ENCODE measurements around the gene SRSF7. TPM values are rescaled to one million over a fixed set of nuclear protein-coding genes. Genes with fewer than 3 reads are reported as not detected.
"Not testable (repeated sequence)": the region's sequence is repeated elsewhere in the genome, so short reads cannot be mapped to it uniquely, and the experiment has no call there.

The SRSF7 gene
- polyA plus RNA-seq, result 100 to 1,000 TPM; 102 to 136 TPM

DNA sequence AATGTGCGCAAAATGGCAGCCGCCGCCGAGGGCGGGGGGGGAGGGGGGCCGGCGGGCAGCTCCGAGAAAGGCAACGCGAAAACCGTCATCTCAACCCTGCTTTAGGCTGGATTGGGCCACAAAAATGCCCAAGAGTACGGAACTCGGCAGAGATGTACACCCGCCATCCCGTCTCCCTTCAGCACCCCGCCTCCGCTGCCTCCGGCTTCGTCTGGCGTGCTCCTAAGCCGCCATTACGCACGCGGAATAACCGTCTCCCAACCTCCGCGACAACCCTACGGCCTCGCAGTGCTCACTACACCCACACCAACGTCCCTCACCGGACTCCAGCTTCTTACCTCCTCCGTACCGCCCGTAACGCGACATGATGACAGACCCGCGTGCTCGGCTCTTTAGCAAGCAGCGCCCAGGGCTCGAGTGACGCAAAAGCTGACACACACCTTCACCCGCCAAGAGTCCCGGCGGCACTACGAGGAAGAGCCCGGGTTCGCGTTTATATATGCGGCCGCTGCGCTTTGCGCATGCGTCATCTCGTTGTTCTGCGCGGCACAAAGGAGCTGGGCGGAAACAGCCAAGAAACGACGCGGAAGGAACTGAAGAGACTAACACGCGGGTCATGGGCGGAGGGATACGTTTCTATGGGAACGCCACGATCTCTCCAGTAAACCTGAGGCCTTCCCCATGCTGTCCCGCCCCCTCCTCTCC, at the start of gene SRSF7:
Gene SRSF7 (minus strand): TSS at position 471 of the 705 bp plus-strand sequence. CDS start 105 bp downstream, at position 366.
- H3K4me1 ChIP-seq (ENCODE audit: control insufficient read depth in 2 of 2, insufficient read depth in 2 of 2, low read length in 1 of 2), result peaks cover 0 to 2% of the 10 kb centered on the region in 2 donors
- no peaks in the 10 kb centered on the region for H3K27me3 ChIP-seq (ENCODE audit: control insufficient read depth in 1 of 2, insufficient read depth in 2 of 2, low read length in 2 of 2)
- no peaks in the 10 kb centered on the region for H3K9me3 ChIP-seq (ENCODE audit: control insufficient read depth in 2 of 2, insufficient read depth in 1 of 2, low read depth in 1 of 2, low read length in 1 of 2)
- peak within 1 kb of the TSS; percentile 97 to 98 for H3K4me3 ChIP-seq (ENCODE audit: low read depth in 1 of 2, low read length in 2 of 2)
- peaks cover 0 to 4% of the 10 kb centered on the region in 2 donors for H3K36me3 ChIP-seq (ENCODE audit: control insufficient read depth in 2 of 2, insufficient read depth in 2 of 2, low read length in 1 of 2)
- 0% methylated on average over 66 to 68 of the region's 68 CpGs for WGBS, 2 donors
- peak within 1 kb of the TSS; percentile 96 to 98 for H3K27ac ChIP-seq (ENCODE audit: low read depth in 2 of 2, low read length in 1 of 2)

DNA sequence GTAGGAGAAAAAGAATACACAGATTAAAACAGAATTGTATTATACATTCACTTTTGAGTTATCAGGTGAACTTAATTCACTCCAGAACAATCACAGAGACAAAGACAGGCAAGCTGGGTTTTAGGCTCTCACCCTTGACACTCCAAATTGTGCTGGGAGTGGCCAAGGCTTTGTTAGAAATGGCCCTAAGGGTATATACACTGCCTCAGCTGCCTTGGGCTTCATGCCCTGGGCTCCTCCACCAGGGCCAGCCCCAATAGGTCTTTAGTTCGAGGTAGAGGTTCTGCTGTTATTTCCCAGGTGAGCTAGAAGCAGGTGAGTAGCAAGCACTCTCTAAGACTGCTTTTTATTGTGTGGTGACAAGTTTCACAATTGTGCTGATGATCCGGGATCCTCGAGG, 46.8 kb upstream of the SRSF7 start:
- H3K36me3 ChIP-seq (ENCODE audit: control insufficient read depth in 2 of 2, insufficient read depth in 2 of 2, low read length in 1 of 2), result no peaks in the 10 kb centered on the region
- WGBS, 2 donors, result 83 to 84% methylated on average over 3 of the region's 3 CpGs
- no peaks in the 10 kb centered on the region for H3K4me1 ChIP-seq (ENCODE audit: control insufficient read depth in 2 of 2, insufficient read depth in 2 of 2, low read length in 1 of 2)
- no peak overlapping the region for H3K27ac ChIP-seq (ENCODE audit: low read depth in 2 of 2, low read length in 1 of 2)
- H3K9me3 ChIP-seq (ENCODE audit: control insufficient read depth in 2 of 2, insufficient read depth in 1 of 2, low read depth in 1 of 2, low read length in 1 of 2), result no peaks in the 10 kb centered on the region
- no peak overlapping the region for H3K4me3 ChIP-seq (ENCODE audit: low read depth in 1 of 2, low read length in 2 of 2)
- H3K27me3 ChIP-seq (ENCODE audit: control insufficient read depth in 1 of 2, insufficient read depth in 2 of 2, low read length in 2 of 2), result no peaks in the 10 kb centered on the region

GRCh38 chr2:38797250-38797676, 46.1 kb upstream of the SRSF7 start:
- no peaks in the 10 kb centered on the region for H3K9me3 ChIP-seq (ENCODE audit: control insufficient read depth in 2 of 2, insufficient read depth in 1 of 2, low read depth in 1 of 2, low read length in 1 of 2)
- WGBS, 2 donors, result 81 to 83% methylated on average over 10 of the region's 10 CpGs
- H3K27me3 ChIP-seq (ENCODE audit: control insufficient read depth in 1 of 2, insufficient read depth in 2 of 2, low read length in 2 of 2), result no peaks in the 10 kb centered on the region
- no peaks in the 10 kb centered on the region for H3K4me1 ChIP-seq (ENCODE audit: control insufficient read depth in 2 of 2, insufficient read depth in 2 of 2, low read length in 1 of 2)
- no peak overlapping the region for H3K4me3 ChIP-seq (ENCODE audit: low read depth in 1 of 2, low read length in 2 of 2)
- no peaks in the 10 kb centered on the region for H3K36me3 ChIP-seq (ENCODE audit: control insufficient read depth in 2 of 2, insufficient read depth in 2 of 2, low read length in 1 of 2)
- H3K27ac ChIP-seq (ENCODE audit: low read depth in 2 of 2, low read length in 1 of 2), result no peak overlapping the region

GRCh38 chr2:38795016-38795415, 43.9 kb upstream of the SRSF7 start:
- H3K27ac ChIP-seq (ENCODE audit: low read depth in 2 of 2, low read length in 1 of 2); H3K9me3 ChIP-seq (ENCODE audit: control insufficient read depth in 2 of 2, insufficient read depth in 1 of 2, low read depth in 1 of 2, low read length in 1 of 2); H3K4me1 ChIP-seq (ENCODE audit: control insufficient read depth in 2 of 2, insufficient read depth in 2 of 2, low read length in 1 of 2); H3K36me3 ChIP-seq (ENCODE audit: control insufficient read depth in 2 of 2, insufficient read depth in 2 of 2, low read length in 1 of 2); H3K4me3 ChIP-seq (ENCODE audit: low read depth in 1 of 2, low read length in 2 of 2); H3K27me3 ChIP-seq (ENCODE audit: control insufficient read depth in 1 of 2, insufficient read depth in 2 of 2, low read length in 2 of 2): not testable (repeated sequence)
- WGBS, 2 donors, result 90 to 94% methylated on average over 7 of the region's 7 CpGs

- Histone ChIP-seq H3K27me3 (ENCODE audit: control insufficient read depth in 1 of 2, insufficient read depth in 2 of 2, low read length in 2 of 2) (no peaks in the 10 kb centered on the region), H3K27ac (ENCODE audit: low read depth in 2 of 2, low read length in 1 of 2) (no peak overlapping the region), H3K9me3 (ENCODE audit: control insufficient read depth in 2 of 2, insufficient read depth in 1 of 2, low read depth in 1 of 2, low read length in 1 of 2) (no peaks in the 10 kb centered on the region), H3K36me3 (ENCODE audit: control insufficient read depth in 2 of 2, insufficient read depth in 2 of 2, low read length in 1 of 2) (no peaks in the 10 kb centered on the region), H3K4me3 (ENCODE audit: low read depth in 1 of 2, low read length in 2 of 2) (no peak overlapping the region), H3K4me1 (ENCODE audit: control insufficient read depth in 2 of 2, insufficient read depth in 2 of 2, low read length in 1 of 2) (no peaks in the 10 kb centered on the region)
- WGBS, 2 donors, result 60 to 62% methylated on average over 7 of the region's 7 CpGs
Observed at GRCh38 chr2:38794235-38794946, 43.2 kb upstream of the SRSF7 start.

DNA sequence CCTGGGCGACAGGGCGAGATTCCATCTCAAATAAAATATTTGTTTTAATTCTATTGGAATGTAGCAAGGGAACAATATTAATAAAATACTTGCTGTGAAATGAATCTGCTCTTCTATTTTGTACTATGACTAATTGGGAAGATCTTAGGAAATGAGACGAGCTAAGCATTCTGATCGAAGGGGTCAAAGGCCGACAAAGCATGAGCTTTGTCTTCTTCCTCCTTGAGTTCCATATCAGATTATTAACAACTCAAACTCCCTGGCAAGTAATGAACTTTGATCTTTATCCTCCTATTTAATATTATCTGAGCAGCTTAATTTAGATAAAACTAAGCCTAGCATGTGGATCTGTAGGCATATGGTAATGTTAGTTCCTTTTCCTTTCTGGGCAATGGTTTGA, 42.4 kb upstream of the SRSF7 start:
- no peaks in the 10 kb centered on the region for H3K27me3 ChIP-seq (ENCODE audit: control insufficient read depth in 1 of 2, insufficient read depth in 2 of 2, low read length in 2 of 2)
- no peak overlapping the region for H3K4me3 ChIP-seq (ENCODE audit: low read depth in 1 of 2, low read length in 2 of 2)
- H3K27ac ChIP-seq (ENCODE audit: low read depth in 2 of 2, low read length in 1 of 2), result no peak overlapping the region
- H3K36me3 ChIP-seq (ENCODE audit: control insufficient read depth in 2 of 2, insufficient read depth in 2 of 2, low read length in 1 of 2), result no peaks in the 10 kb centered on the region
- no peaks in the 10 kb centered on the region for H3K9me3 ChIP-seq (ENCODE audit: control insufficient read depth in 2 of 2, insufficient read depth in 1 of 2, low read depth in 1 of 2, low read length in 1 of 2)
- H3K4me1 ChIP-seq (ENCODE audit: control insufficient read depth in 2 of 2, insufficient read depth in 2 of 2, low read length in 1 of 2), result no peaks in the 10 kb centered on the region
- 72 to 92% methylated on average over 5 of the region's 5 CpGs for WGBS, 2 donors

GRCh38 chr2:38792751-38793150, 41.6 kb upstream of the SRSF7 start:
- no peaks in the 10 kb centered on the region for H3K4me1 ChIP-seq (ENCODE audit: control insufficient read depth in 2 of 2, insufficient read depth in 2 of 2, low read length in 1 of 2)
- no peak overlapping the region for H3K27ac ChIP-seq (ENCODE audit: low read depth in 2 of 2, low read length in 1 of 2)
- no peak overlapping the region for H3K4me3 ChIP-seq (ENCODE audit: low read depth in 1 of 2, low read length in 2 of 2)
- H3K36me3 ChIP-seq (ENCODE audit: control insufficient read depth in 2 of 2, insufficient read depth in 2 of 2, low read length in 1 of 2), result no peaks in the 10 kb centered on the region
- H3K27me3 ChIP-seq (ENCODE audit: control insufficient read depth in 1 of 2, insufficient read depth in 2 of 2, low read length in 2 of 2), result no peaks in the 10 kb centered on the region
- H3K9me3 ChIP-seq (ENCODE audit: control insufficient read depth in 2 of 2, insufficient read depth in 1 of 2, low read depth in 1 of 2, low read length in 1 of 2), result no peaks in the 10 kb centered on the region
- WGBS, 2 donors, result 42 to 48% methylated on average over 2 of the region's 2 CpGs

- H3K4me3 ChIP-seq (ENCODE audit: low read depth in 1 of 2, low read length in 2 of 2); H3K9me3 ChIP-seq (ENCODE audit: control insufficient read depth in 2 of 2, insufficient read depth in 1 of 2, low read depth in 1 of 2, low read length in 1 of 2); H3K27me3 ChIP-seq (ENCODE audit: control insufficient read depth in 1 of 2, insufficient read depth in 2 of 2, low read length in 2 of 2); H3K4me1 ChIP-seq (ENCODE audit: control insufficient read depth in 2 of 2, insufficient read depth in 2 of 2, low read length in 1 of 2); H3K27ac ChIP-seq (ENCODE audit: low read depth in 2 of 2, low read length in 1 of 2); H3K36me3 ChIP-seq (ENCODE audit: control insufficient read depth in 2 of 2, insufficient read depth in 2 of 2, low read length in 1 of 2): not testable (repeated sequence)
- WGBS, 2 donors, result 94 to 96% methylated on average over 8 of the region's 8 CpGs
Observed at GRCh38 chr2:38792321-38792720, 41.2 kb upstream of the SRSF7 start.

DNA sequence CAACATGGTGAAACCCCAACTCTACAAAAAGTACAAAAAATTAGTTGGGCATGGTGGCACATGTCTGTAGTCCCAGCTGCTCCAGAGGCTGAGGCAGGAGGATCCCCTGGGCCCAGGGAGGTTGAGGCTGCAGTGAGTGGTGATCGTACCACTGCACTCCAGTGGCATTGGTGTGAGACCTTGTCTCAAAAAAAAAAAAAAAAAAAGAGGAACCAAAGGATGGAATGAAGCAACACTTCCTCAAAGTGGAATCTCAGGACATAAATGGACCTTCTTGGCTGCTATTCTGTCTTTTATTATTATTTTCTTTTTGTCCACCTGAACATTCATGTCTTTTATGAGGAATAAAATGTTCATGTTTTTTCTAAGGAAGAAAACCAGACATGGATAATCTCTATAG, 40.6 kb upstream of the SRSF7 start:
- no peaks in the 10 kb centered on the region for H3K27me3 ChIP-seq (ENCODE audit: control insufficient read depth in 1 of 2, insufficient read depth in 2 of 2, low read length in 2 of 2)
- WGBS, 2 donors, result 94% methylated on average over 1 of the region's 1 CpG
- H3K4me1 ChIP-seq (ENCODE audit: control insufficient read depth in 2 of 2, insufficient read depth in 2 of 2, low read length in 1 of 2), result no peaks in the 10 kb centered on the region
- no peak overlapping the region for H3K27ac ChIP-seq (ENCODE audit: low read depth in 2 of 2, low read length in 1 of 2)
- H3K4me3 ChIP-seq (ENCODE audit: low read depth in 1 of 2, low read length in 2 of 2), result no peak overlapping the region
- H3K36me3 ChIP-seq (ENCODE audit: control insufficient read depth in 2 of 2, insufficient read depth in 2 of 2, low read length in 1 of 2), result no peaks in the 10 kb centered on the region
- no peaks in the 10 kb centered on the region for H3K9me3 ChIP-seq (ENCODE audit: control insufficient read depth in 2 of 2, insufficient read depth in 1 of 2, low read depth in 1 of 2, low read length in 1 of 2)

DNA sequence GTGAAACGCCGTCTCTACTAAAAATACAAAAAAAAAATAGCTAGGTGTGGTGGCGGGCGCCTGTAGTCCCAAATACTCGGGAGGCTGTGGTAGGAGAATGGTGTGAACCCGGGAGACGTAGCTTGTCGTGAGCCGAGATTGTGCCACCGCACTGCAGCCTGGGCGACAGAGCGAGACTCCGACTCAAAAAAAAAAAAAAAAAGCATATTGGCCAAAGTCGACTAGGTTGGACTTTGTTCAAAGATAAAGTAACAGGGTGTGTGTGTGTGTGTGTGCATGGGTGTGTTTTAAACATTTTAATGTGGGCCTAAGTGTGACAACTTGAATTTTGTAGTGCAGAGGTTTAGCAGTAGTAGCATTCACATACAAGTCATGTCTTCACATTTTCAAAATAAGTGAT, 38.5 kb upstream of the SRSF7 start:
- Histone ChIP-seq H3K9me3 (ENCODE audit: control insufficient read depth in 2 of 2, insufficient read depth in 1 of 2, low read depth in 1 of 2, low read length in 1 of 2) (no peaks in the 10 kb centered on the region), H3K36me3 (ENCODE audit: control insufficient read depth in 2 of 2, insufficient read depth in 2 of 2, low read length in 1 of 2) (no peaks in the 10 kb centered on the region), H3K4me1 (ENCODE audit: control insufficient read depth in 2 of 2, insufficient read depth in 2 of 2, low read length in 1 of 2) (no peaks in the 10 kb centered on the region), H3K27me3 (ENCODE audit: control insufficient read depth in 1 of 2, insufficient read depth in 2 of 2, low read length in 2 of 2) (no peaks in the 10 kb centered on the region), H3K4me3 (ENCODE audit: low read depth in 1 of 2, low read length in 2 of 2) (no peak overlapping the region), H3K27ac (ENCODE audit: low read depth in 2 of 2, low read length in 1 of 2) (no peak overlapping the region)
- WGBS, 2 donors, result 82 to 88% methylated on average over 14 of the region's 14 CpGs
